GM19099 (cell line): Measurements from ENCODE around the gene PODXL2.

Experiments
- POLR2A ChIP-seq: IDR thresholded peaks from 3 replicates; pipeline ENCODE4 v1.6.1; 2011; ENCODE audit warnings: low read depth; ENCODE audit not compliant: insufficient read length; ENCODE audit errors: extremely low read depth

Gene PODXL2

GRCh38 chr3:127652246-127652995, 23.4 kb downstream of the PODXL2 start:
- TF ChIP-seq POLR2A: no peak

GRCh38 chr3:127654374-127654773, 25.4 kb downstream of the PODXL2 start:
- no peak for TF ChIP-seq POLR2A

- TF ChIP-seq POLR2A: no peak
These were observed 26.7 kb downstream of the PODXL2 start for GRCh38 chr3:127655641-127656040.

GRCh38 chr3:127656906-127657305, 27.9 kb downstream of the PODXL2 start:
- no peak for TF ChIP-seq POLR2A

GRCh38 chr3:127658234-127658633, 29.2 kb downstream of the PODXL2 start:
- no peak for TF ChIP-seq POLR2A

- no peak for TF ChIP-seq POLR2A
These were observed 31.8 kb downstream of the PODXL2 start for GRCh38 chr3:127660621-127661251.

GRCh38 chr3:127661600-127661999, 32.6 kb downstream of the PODXL2 start:
- TF ChIP-seq POLR2A: no peak

- no peak for TF ChIP-seq POLR2A
These were observed 33.0 kb downstream of the PODXL2 start for GRCh38 chr3:127662001-127662469.

GRCh38 chr3:127663151-127663550, 34.2 kb downstream of the PODXL2 start:
- TF ChIP-seq POLR2A: no peak

- TF ChIP-seq POLR2A: no peak
These were observed 36.2 kb downstream of the PODXL2 start for GRCh38 chr3:127665165-127665564.

GRCh38 chr3:127665586-127665985, 36.6 kb downstream of the PODXL2 start:
- TF ChIP-seq POLR2A: no peak

- TF ChIP-seq POLR2A: no peak
These were observed 37.7 kb downstream of the PODXL2 start for GRCh38 chr3:127666676-127667075.

GRCh38 chr3:127667119-127667681, 38.2 kb downstream of the PODXL2 start:
- TF ChIP-seq POLR2A: no peak

GRCh38 chr3:127668906-127669305, 39.9 kb downstream of the PODXL2 start:
- TF ChIP-seq POLR2A: no peak

GRCh38 chr3:127669541-127670228, 40.7 kb downstream of the PODXL2 start:
- no peak for TF ChIP-seq POLR2A
